GM12878 (cell line): ENCODE data around the gene FITM1. TPM values are rescaled to one million over a fixed set of nuclear protein-coding genes. Genes with fewer than 3 reads are reported as not detected.

Source experiments
- ATAC-seq: fragments of 200-7000 bp; cut with Tn5 transposase; 3 replicates; pipeline ENCODE4 v1.9.1; 2020; ENCODE audit warnings: mild to moderate bottlenecking, moderate library complexity
- BruUV-seq: library from RNA; stranded (reverse); fragments of 400-500 nt; replicated peaks from 2 replicates; lab custom pipeline; 2021; lab: Mats Ljungman, UMichigan
- CTCF ChIA-PET: fragments of 300-600 bp; sonication (Branson Sonifier 250); formaldehyde crosslinking; extraction: SDS; loops from one replicate; lab custom pipeline; 2021; ENCODE audit warnings: inconsistent platforms; lab: Yijun Ruan, JAX
- POLR2A ChIA-PET: fragments of 350-600 bp; formaldehyde crosslinking; extraction: SDS; loops from one replicate; lab custom pipeline; 2021; ENCODE audit warnings: inconsistent platforms; lab: Charles Lee
- RAD21 ChIA-PET: fragments of 300-600 bp; sonication (Branson Sonifier 250); formaldehyde crosslinking; loops from one replicate; lab custom pipeline; 2023; ENCODE audit warnings: antibody characterized with exemption; ENCODE audit not compliant: unreplicated experiment; lab: Charles Lee
- SMC1A ChIA-PET: fragments of 300-600 bp; sonication (Branson Sonifier 250); formaldehyde crosslinking; loops from one replicate; lab custom pipeline; 2023; ENCODE audit not compliant: unreplicated experiment, uncharacterized antibody; lab: Charles Lee
- DNase-seq: peaks from one replicate; pipeline ENCODE4 v3.0.0-alpha.2; 2011; ENCODE audit warnings: low read depth, low spot score
- FAIRE-seq: peaks from 3 replicates; lab custom pipeline; 2011; peaks lifted over from hg19 to GRCh38; lab: Jason Lieb, UNC
- H2AFZ ChIP-seq: 2 replicates; pipeline ENCODE4 v1.6.0; 2011; ENCODE audit warnings: low read depth, low read length, control low read depth; ENCODE audit not compliant: control insufficient read depth
- H3K27ac ChIP-seq: 2 replicates; pipeline ENCODE4 v1.5.1; 2011; ENCODE audit warnings: control low read depth; ENCODE audit not compliant: control insufficient read depth, insufficient read depth
- H3K27me3 ChIP-seq, 2 experiments: replicated peaks in 1 of 2; 2 replicates each; pipeline versions ENCODE4 v1.6.0 to v1.6.1; 2011; ENCODE audit warnings: low read length in 1 of 2; ENCODE audit not compliant: control insufficient read depth in 2 of 2, insufficient read depth in 2 of 2
- H3K36me3 ChIP-seq, 2 experiments: 2 replicates each; pipeline ENCODE4 v1.5.1; 2011; ENCODE audit warnings: low read length in 1 of 2; ENCODE audit not compliant: control insufficient read depth in 2 of 2, insufficient read depth in 2 of 2
- H3K4me1 ChIP-seq: 2 replicates; pipeline ENCODE4 v1.6.1; 2011; ENCODE audit warnings: mild to moderate bottlenecking, low read length, moderate library complexity, mixed read lengths; ENCODE audit not compliant: control insufficient read depth, insufficient read depth
- H3K4me2 ChIP-seq: 2 replicates; pipeline ENCODE4 v1.6.0; 2011; ENCODE audit warnings: control low read depth; ENCODE audit not compliant: control insufficient read depth, insufficient read depth
- H3K4me3 ChIP-seq: fragments of 200-600 bp; sonication (generic); 2 replicates; pipeline ENCODE4 v1.5.1; 2016
- H3K79me2 ChIP-seq: 2 replicates; pipeline ENCODE4 v1.6.0; 2011; ENCODE audit warnings: low read length; ENCODE audit not compliant: control insufficient read depth, insufficient read depth
- H3K9ac ChIP-seq: 2 replicates; pipeline ENCODE4 v1.8.0; 2011; ENCODE audit warnings: low read length, control low read depth, mixed read lengths; ENCODE audit not compliant: control insufficient read depth, insufficient read depth
- H3K9me3 ChIP-seq: replicated peaks from 3 replicates; pipeline ENCODE4 v1.5.1; 2011; ENCODE audit warnings: mild to moderate bottlenecking, low read length; ENCODE audit not compliant: control insufficient read depth, insufficient read depth
- H4K20me1 ChIP-seq: 2 replicates; pipeline ENCODE4 v1.6.0; 2011; ENCODE audit not compliant: control insufficient read depth, insufficient read depth
- ATF7 ChIP-seq: fragments of 450-650 bp; IDR thresholded peaks from 2 replicates; pipeline ENCODE4 v1.6.1; 2016; ENCODE audit warnings: low read depth, mild to moderate bottlenecking
- CTCF ChIP-seq, 3 experiments: IDR thresholded peaks in 2 of 3; conservative IDR thresholded peaks in 1 of 3; 2 replicates each; pipeline ENCODE4 v1.5.1; 2011; ENCODE audit warnings: low read depth in 3 of 3, low read length in 3 of 3, mild to moderate bottlenecking in 3 of 3, control low read depth in 2 of 3, moderate library complexity in 2 of 3, inconsistent platforms in 1 of 3, mixed read lengths in 1 of 3; ENCODE audit not compliant: control insufficient read depth in 2 of 3, insufficient read depth in 1 of 3; ENCODE audit errors: extremely low read depth in 1 of 3
- ETV6 ChIP-seq, 2 experiments: fragments of 450-650 bp in 1 of 2; IDR thresholded peaks in 1 of 2; conservative IDR thresholded peaks in 1 of 2; 2 replicates each; pipeline ENCODE4 v1.6.1; 2014; ENCODE audit warnings: antibody characterized with exemption in 1 of 2, borderline replicate concordance in 1 of 2, low read depth in 1 of 2, mild to moderate bottlenecking in 1 of 2, moderate library complexity in 1 of 2
- FOXK2 ChIP-seq: fragments of 450-650 bp; IDR thresholded peaks from 2 replicates; pipeline ENCODE4 v1.6.1; 2017; ENCODE audit warnings: mild to moderate bottlenecking, moderate library complexity
- POLR2AphosphoS5 ChIP-seq: IDR thresholded peaks from 2 replicates; pipeline ENCODE4 v1.6.1; 2011; ENCODE audit warnings: mild to moderate bottlenecking, low read length, inconsistent platforms
- RBBP5 ChIP-seq: fragments of 200-600 bp; sonication (generic); conservative IDR thresholded peaks from 2 replicates; pipeline ENCODE4 v1.6.1; 2016
- RFX5 ChIP-seq: IDR thresholded peaks from 2 replicates; pipeline ENCODE4 v1.6.1; 2011; ENCODE audit warnings: low read depth, low read length, improper control_type of control experiment
- SPI1 ChIP-seq: IDR thresholded peaks from 2 replicates; pipeline ENCODE4 v1.6.1; 2011; ENCODE audit warnings: low read depth, mild to moderate bottlenecking, low read length, moderate library complexity, borderline replicate concordance; ENCODE audit not compliant: insufficient read depth
- SRF ChIP-seq, 2 experiments: IDR thresholded peaks; 2 replicates each; pipeline ENCODE4 v1.6.1; 2011; ENCODE audit warnings: low read depth in 2 of 2, low read length in 2 of 2, mild to moderate bottlenecking in 1 of 2, moderate library complexity in 1 of 2
- TCF3 ChIP-seq: IDR thresholded peaks from 2 replicates; pipeline ENCODE4 v1.6.1; 2012; ENCODE audit warnings: low read depth, mild to moderate bottlenecking, low read length, borderline replicate concordance; ENCODE audit not compliant: insufficient read depth
- WGBS: methylation state at CpG from one replicate; pipeline ENCODE4 v1.1.6; 2016; ENCODE audit warnings: low lambda C conversion rate; ENCODE audit not compliant: insufficient replicate concordance, insufficient coverage; ENCODE audit errors: missing lambda C conversion rate; 5-methylcytosine and 5-hydroxymethylcytosine counted together
- in situ Hi-C: fragments of 300-500 bp; cut with MboI; formaldehyde crosslinking; loops from 9 replicates; pipeline ENCODE4 v1.14.3; 2018; ENCODE audit warnings: mixed read lengths
- intact Hi-C: fragments of 100-400 bp; cut with micrococcal nuclease; formaldehyde crosslinking; loops from one replicate; pipeline ENCODE4 v1.14.2; 2022; ENCODE audit not compliant: unreplicated experiment
- polyA plus RNA-seq, 11 experiments: library from polyadenylated mRNA; depleted of rRNA in 4 of 11; unstranded in 6 of 11; stranded (reverse) in 5 of 11; fragments of >200 nt; fragmentation: Nextera tagmentation in 4 of 11; fragmentation: Illumina TruSeq in 1 of 11; extraction: Ambion mirVana in 4 of 11; extraction: Trizol in 1 of 11; gene quantifications; 1 replicate in 1 of 11; 2 replicates in 10 of 11; pipeline versions ENCODE4 v1.2.1 to v1.2.3, GENCODE V29; 2011 to 2016; ENCODE audit warnings: inconsistent platforms in 2 of 11, missing spikeins in 2 of 11, low read depth in 1 of 11
- total RNA-seq, 4 experiments: library from RNA; depleted of rRNA in 3 of 4; stranded (reverse); fragments of >200 nt in 3 of 4; fragmentation: Illumina TruSeq in 1 of 4; extraction: Trizol in 1 of 4; gene quantifications; 2 replicates each; pipeline versions ENCODE4 v1.2.1 to v1.2.3, GENCODE V29; 2013 to 2021
- TF ChIP-seq, protein P1 (sequence below): IDR thresholded peaks from 2 replicates; pipeline ENCODE4 v1.6.1; 2011; ENCODE audit warnings: low read depth, mild to moderate bottlenecking, low read length, moderate library complexity, borderline replicate concordance; ENCODE audit errors: extremely low read depth
- TF ChIP-seq, protein P2 (sequence below): IDR thresholded peaks from 2 replicates; pipeline ENCODE4 v1.6.1; 2012; ENCODE audit warnings: improper control_type of control experiment, low read depth, low read length; ENCODE audit not compliant: insufficient replicate concordance

FITM1 gene
- total and polyA plus RNA-seq, 10 of the 15 experiments (the other 5 are each of a cell fraction or from before 2014, with no cell fraction given): 0.11 to 1.9 (median 0.45) TPM; not detected in 2

- Histone ChIP-seq H4K20me1 (no peaks in the 10 kb centered on the region), H3K36me3 (peaks cover 42 to 50% of the 10 kb centered on the region in 2 experiments), H3K9me3 (no peaks in the 10 kb centered on the region), H3K4me1 (peaks cover 38% of the 10 kb centered on the region), H3K27me3 (no peaks in the 10 kb centered on the region), H3K27ac (peak within 1 kb of the TSS; percentile 96), H3K4me3 (peak within 1 kb of the TSS; percentile 99), H3K79me2 (peaks cover 43% of the 10 kb centered on the region), H3K9ac (peak within 1 kb of the TSS; percentile 83), H3K4me2 (peak within 1 kb of the TSS; percentile 90), H2AFZ (peak within 1 kb of the TSS; percentile 14)
- RAD21 ChIA-PET: interaction anchor here (0.6 to 4.5 kb wide), 30 partner anchors 10 to 270 kb away, joined by 3 to 60 read pairs (median 8); partner anchors contain the start of genes CHMP4A, CIDEB, DCAF11 and EMC9
- SMC1A ChIA-PET: interaction anchor here (0.7 to 4.9 kb wide), 32 partner anchors 10 to 146 kb away, joined by 3 to 54 read pairs (median 5); partner anchors contain the start of genes CHMP4A, CIDEB, DCAF11 and DHRS1
- POLR2A ChIA-PET: interaction anchor here (0.8 to 4.8 kb wide), 27 partner anchors 9 to 138 kb away, joined by 3 to 99 read pairs (median 8); partner anchors contain the start of genes CHMP4A, DCAF11, DHRS1 and EMC9
- CTCF ChIA-PET: interaction anchor here (0.8 to 4.2 kb wide), 39 partner anchors 9 to 529 kb away, joined by 3 to 63 read pairs (median 5); partner anchors contain the start of genes CARMIL3, CHMP4A, CIDEB and DCAF11
- peak; percentile 91 for ATAC-seq
- FAIRE-seq: peak; percentile 97
- in situ Hi-C loops: no loop called here
- no TSS peak for BruUV-seq
- WGBS: 0% methylated on average over 12 of the region's 12 CpGs
- intact Hi-C loops: loop anchor here (1.0 kb wide), 6 partner anchors 14 to 147 kb away; partner anchors contain the start of genes CHMP4A, DCAF11, NRL and RNF31
- DNase-seq: peak; percentile 98
- 0 out of 2 replicates have a peak, but pooled peaks have one; percentile 23 for TF ChIP-seq FOXK2
- TF ChIP-seq SPI1: peak; percentile 93
- TF ChIP-seq TCF3: peak; percentile 38; the same call in 1 of the 2 replicates
- TF ChIP-seq, protein P1, sequence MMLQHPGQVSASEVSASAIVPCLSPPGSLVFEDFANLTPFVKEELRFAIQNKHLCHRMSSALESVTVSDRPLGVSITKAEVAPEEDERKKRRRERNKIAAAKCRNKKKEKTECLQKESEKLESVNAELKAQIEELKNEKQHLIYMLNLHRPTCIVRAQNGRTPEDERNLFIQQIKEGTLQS: peak; percentile 92
- TF ChIP-seq SRF (IDR thresholded peaks at IDR 0.05; ENCODE audit: low read depth in 2 of 2, low read length in 2 of 2): 0 out of 4 replicates have a peak, but pooled peaks of 1 of the 2 experiments have one; percentile 48
- peak; percentile 92 to 99 (median 98); a peak in 5 of 6 replicates for TF ChIP-seq CTCF (IDR thresholded peaks at IDR 0.05 in 2 of 3, conservative IDR thresholded peaks at IDR 0.05 in 1 of 3; ENCODE audit: control insufficient read depth in 2 of 3, extremely low read depth in 1 of 3, insufficient read depth in 1 of 3, low read depth in 3 of 3, low read length in 3 of 3)
- TF ChIP-seq ETV6 (conservative IDR thresholded peaks at IDR 0.05 in 1 of 2, IDR thresholded peaks at IDR 0.05 in 1 of 2; ENCODE audit: borderline replicate concordance in 1 of 2, low read depth in 1 of 2): peak in 1 of 2 experiments; percentile 34; a peak in 1 of 4 replicates
- TF ChIP-seq, protein P2, sequence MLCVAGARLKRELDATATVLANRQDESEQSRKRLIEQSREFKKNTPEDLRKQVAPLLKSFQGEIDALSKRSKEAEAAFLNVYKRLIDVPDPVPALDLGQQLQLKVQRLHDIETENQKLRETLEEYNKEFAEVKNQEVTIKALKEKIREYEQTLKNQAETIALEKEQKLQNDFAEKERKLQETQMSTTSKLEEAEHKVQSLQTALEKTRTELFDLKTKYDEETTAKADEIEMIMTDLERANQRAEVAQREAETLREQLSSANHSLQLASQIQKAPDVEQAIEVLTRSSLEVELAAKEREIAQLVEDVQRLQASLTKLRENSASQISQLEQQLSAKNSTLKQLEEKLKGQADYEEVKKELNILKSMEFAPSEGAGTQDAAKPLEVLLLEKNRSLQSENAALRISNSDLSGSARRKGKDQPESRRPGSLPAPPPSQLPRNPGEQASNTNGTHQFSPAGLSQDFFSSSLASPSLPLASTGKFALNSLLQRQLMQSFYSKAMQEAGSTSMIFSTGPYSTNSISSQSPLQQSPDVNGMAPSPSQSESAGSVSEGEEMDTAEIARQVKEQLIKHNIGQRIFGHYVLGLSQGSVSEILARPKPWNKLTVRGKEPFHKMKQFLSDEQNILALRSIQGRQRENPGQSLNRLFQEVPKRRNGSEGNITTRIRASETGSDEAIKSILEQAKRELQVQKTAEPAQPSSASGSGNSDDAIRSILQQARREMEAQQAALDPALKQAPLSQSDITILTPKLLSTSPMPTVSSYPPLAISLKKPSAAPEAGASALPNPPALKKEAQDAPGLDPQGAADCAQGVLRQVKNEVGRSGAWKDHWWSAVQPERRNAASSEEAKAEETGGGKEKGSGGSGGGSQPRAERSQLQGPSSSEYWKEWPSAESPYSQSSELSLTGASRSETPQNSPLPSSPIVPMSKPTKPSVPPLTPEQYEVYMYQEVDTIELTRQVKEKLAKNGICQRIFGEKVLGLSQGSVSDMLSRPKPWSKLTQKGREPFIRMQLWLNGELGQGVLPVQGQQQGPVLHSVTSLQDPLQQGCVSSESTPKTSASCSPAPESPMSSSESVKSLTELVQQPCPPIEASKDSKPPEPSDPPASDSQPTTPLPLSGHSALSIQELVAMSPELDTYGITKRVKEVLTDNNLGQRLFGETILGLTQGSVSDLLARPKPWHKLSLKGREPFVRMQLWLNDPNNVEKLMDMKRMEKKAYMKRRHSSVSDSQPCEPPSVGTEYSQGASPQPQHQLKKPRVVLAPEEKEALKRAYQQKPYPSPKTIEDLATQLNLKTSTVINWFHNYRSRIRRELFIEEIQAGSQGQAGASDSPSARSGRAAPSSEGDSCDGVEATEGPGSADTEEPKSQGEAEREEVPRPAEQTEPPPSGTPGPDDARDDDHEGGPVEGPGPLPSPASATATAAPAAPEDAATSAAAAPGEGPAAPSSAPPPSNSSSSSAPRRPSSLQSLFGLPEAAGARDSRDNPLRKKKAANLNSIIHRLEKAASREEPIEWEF: no peak
- TF ChIP-seq ATF7: peak; percentile 63; the same call in 1 of the 2 replicates
- no peak for TF ChIP-seq RFX5
- peak; percentile 99 for TF ChIP-seq POLR2AphosphoS5
- TF ChIP-seq RBBP5: no peak
Measured at GRCh38 chr14:24160850-24161804, 30.7 kb downstream of the FITM1 start, which contains the start of gene IRF9. Gene IRF9, plus strand, starts transcription at chr14:24161265. Its CDS starts 880 bp downstream, at chr14:24162145.
